Activated B cell treated with CpG ODN at 0.5 μM for 24 hours (primary cell): ENCODE data around the gene CEACAM20. TPM values are rescaled to one million over a fixed set of nuclear protein-coding genes. Genes with fewer than 3 reads are reported as not detected.

Experiments
- ATAC-seq: fragments of 200-7000 bp; cut with Tn5 transposase; one replicate; pipeline ENCODE4 v1.10.0; 2021; ENCODE audit warnings: low read depth, mild to moderate bottlenecking, moderate library complexity
- CTCF ChIA-PET: fragments of 350-600 bp; sonication (Branson Sonifier 250); formaldehyde crosslinking; loops from one replicate; lab custom pipeline; 2021; ENCODE audit warnings: antibody characterized with exemption; lab: Charles Lee
- POLR2A ChIA-PET: fragments of 350-600 bp; sonication (Branson Sonifier 250); formaldehyde crosslinking; loops from one replicate; lab custom pipeline; 2021; ENCODE audit warnings: antibody characterized with exemption; lab: Charles Lee
- DNase-seq: peaks from one replicate; pipeline ENCODE4 v3.0.0; 2022
- H3K27ac Mint-ChIP-seq: one replicate; pipeline ENCODE4 v1.8.0; 2020; ENCODE audit warnings: mixed read lengths
- H3K27me3 Mint-ChIP-seq: one replicate; pipeline ENCODE4 v1.8.0; 2021; ENCODE audit warnings: mixed read lengths
- H3K36me3 Mint-ChIP-seq: one replicate; pipeline ENCODE4 v1.8.0; 2021; ENCODE audit warnings: low read depth, mixed read lengths
- H3K4me1 Mint-ChIP-seq: one replicate; pipeline ENCODE4 v1.8.0; 2021; ENCODE audit warnings: mixed read lengths
- H3K4me3 Mint-ChIP-seq: one replicate; pipeline ENCODE4 v1.8.0; 2020; ENCODE audit warnings: mild to moderate bottlenecking, mixed read lengths
- H3K9me3 Mint-ChIP-seq: one replicate; pipeline ENCODE4 v1.8.0; 2020; ENCODE audit warnings: mixed read lengths
- CTCF ChIP-seq: fragments of 200-600 bp; IDR thresholded peaks from one replicate; pipeline ENCODE4 v1.8.0; 2022; ENCODE audit warnings: antibody characterized with exemption, mild to moderate bottlenecking
- intact Hi-C: fragments of 100-400 bp; cut with micrococcal nuclease; formaldehyde crosslinking; loops from one replicate; pipeline ENCODE4 v1.15.1; 2024
- total RNA-seq: library from RNA; stranded (reverse); gene quantifications from 2 replicates; pipeline ENCODE4 v1.2.3, GENCODE V29; 2022

CEACAM20 gene
- total RNA-seq, result not detected in 2 replicates

GRCh38 chr19:44529536-44529935, at the start of gene CEACAM20:
CEACAM20 (minus strand) TSS chr19:44529675; CDS start chr19:44529509, 166 bp downstream.
- intact Hi-C loops, result no loop called here
- H3K9me3 Mint-ChIP-seq, result peaks cover 6% of the 10 kb centered on the region
- no peak within 1 kb of the TSS for H3K27ac Mint-ChIP-seq

GRCh38 chr19:44577566-44577874, 48.0 kb upstream of the CEACAM20 start:
- Mint-ChIP-seq H3K4me3 (no peak overlapping the region), H3K4me1 (no peaks in the 10 kb centered on the region), H3K36me3 (no peaks in the 10 kb centered on the region), H3K27ac (no peak overlapping the region), H3K27me3 (peaks cover 4% of the 10 kb centered on the region), H3K9me3 (peaks cover 5% of the 10 kb centered on the region)
- CTCF ChIA-PET, result interaction anchor here (0.9 kb wide), 1 partner anchor 80 kb away, joined by 3 read pairs; no protein-coding TSS in a partner anchor
- ATAC-seq, result no peak
- POLR2A ChIA-PET, result no interaction called here
- no peak for DNase-seq
- intact Hi-C loops, result loop anchor here (1.0 kb wide), 1 partner anchor 80 kb away; no protein-coding TSS in a partner anchor
- TF ChIP-seq CTCF, result no peak

More at GRCh38 chr19:44529536-44529935, at the start of gene CEACAM20:
- Mint-ChIP-seq H3K27me3 (peaks cover 14% of the 10 kb centered on the region), H3K4me3 (no peak within 1 kb of the TSS), H3K36me3 (no peaks in the 10 kb centered on the region), H3K4me1 (no peaks in the 10 kb centered on the region)
- TF ChIP-seq CTCF, result no peak
- ChIA-PET CTCF (no interaction called here), POLR2A (interaction anchor here (0.6 kb wide), 1 partner anchor 702 kb away, joined by 4 read pairs; the partner anchor contains the start of gene ZNF283)
- ATAC-seq (no peak), DNase-seq (no peak)

GRCh38 chr19:44576843-44577565, 47.5 kb upstream of the CEACAM20 start:
- intact Hi-C loops, result loop anchor here (1.0 kb wide), 1 partner anchor 80 kb away; no protein-coding TSS in a partner anchor
- Mint-ChIP-seq H3K9me3 (peaks cover 5% of the 10 kb centered on the region), H3K27me3 (peaks cover 7% of the 10 kb centered on the region), H3K36me3 (no peaks in the 10 kb centered on the region), H3K4me1 (no peaks in the 10 kb centered on the region), H3K27ac (no peak overlapping the region), H3K4me3 (no peak overlapping the region)
- ATAC-seq, result no peak
- ChIA-PET CTCF (interaction anchor here (0.7 to 0.9 kb wide), 2 partner anchors 80 to 1351 kb away, joined by 3 read pairs; no protein-coding TSS in a partner anchor), POLR2A (no interaction called here)
- DNase-seq, result no peak
- TF ChIP-seq CTCF, result no peak

- Mint-ChIP-seq H3K27ac (no peak overlapping the region), H3K27me3 (peaks cover 7% of the 10 kb centered on the region), H3K9me3 (peaks cover 5% of the 10 kb centered on the region), H3K36me3 (no peaks in the 10 kb centered on the region), H3K4me1 (no peaks in the 10 kb centered on the region), H3K4me3 (no peak overlapping the region)
- intact Hi-C loops, result no loop called here
- TF ChIP-seq CTCF, result no peak
- CTCF ChIA-PET, result no interaction called here
- ATAC-seq (no peak), DNase-seq (no peak)
- POLR2A ChIA-PET, result no interaction called here
Observed at GRCh38 chr19:44575116-44575700, 45.7 kb upstream of the CEACAM20 start.

- H3K36me3 Mint-ChIP-seq, result no peaks in the 10 kb centered on the region
- no peak for TF ChIP-seq CTCF
- ATAC-seq (no peak), DNase-seq (no peak)
- H3K27ac Mint-ChIP-seq, result no peak overlapping the region
- H3K27me3 Mint-ChIP-seq, result peaks cover 7% of the 10 kb centered on the region
- H3K4me1 Mint-ChIP-seq, result no peaks in the 10 kb centered on the region
- no peaks in the 10 kb centered on the region for H3K9me3 Mint-ChIP-seq
- H3K4me3 Mint-ChIP-seq, result no peak overlapping the region
- ChIA-PET POLR2A (no interaction called here), CTCF (no interaction called here)
- intact Hi-C loops, result no loop called here
Observed at GRCh38 chr19:44574186-44574950, 44.9 kb upstream of the CEACAM20 start.
